Stimulated activated CD8-positive, alpha-beta memory T cell treated with anti-CD3 and anti-CD28 coated beads, Interleukin-15, amount 100 ng/mL, for 4 hours (primary cell): ENCODE data around the gene GRIA1.

ENCODE experiments used
- DNase-seq, 2 donors: peaks; one replicate each; pipeline ENCODE4 v3.0.0-alpha.2; 2020; ENCODE audit warnings: low read depth in 2 of 2

Gene GRIA1

GRCh38 chr5:153546566-153546965 lies 56.1 kb downstream of the GRIA1 start:
- DNase-seq: no peak

GRCh38 chr5:153551537-153552079 lies 61.1 kb downstream of the GRIA1 start:
- no peak for DNase-seq

- no peak for DNase-seq
These were observed 62.4 kb downstream of the GRIA1 start for GRCh38 chr5:153552886-153553285.

GRCh38 chr5:153555420-153556114 lies 65.1 kb downstream of the GRIA1 start:
- DNase-seq: no peak

GRCh38 chr5:153558957-153559356 lies 68.5 kb downstream of the GRIA1 start:
- no peak for DNase-seq

- DNase-seq: no peak
These were observed 69.5 kb downstream of the GRIA1 start for GRCh38 chr5:153559926-153560325.

- no peak for DNase-seq
These were observed 71.7 kb downstream of the GRIA1 start for GRCh38 chr5:153562189-153562588.

- DNase-seq: no peak
These were observed 75.4 kb downstream of the GRIA1 start for GRCh38 chr5:153565822-153566221.

- DNase-seq: no peak
These were observed 78.6 kb downstream of the GRIA1 start for GRCh38 chr5:153569036-153569435.

GRCh38 chr5:153571162-153571561 lies 80.7 kb downstream of the GRIA1 start:
- DNase-seq: no peak

- DNase-seq: no peak
These were observed 82.1 kb downstream of the GRIA1 start for GRCh38 chr5:153572411-153573145.

- no peak for DNase-seq
These were observed 83.0 kb downstream of the GRIA1 start for GRCh38 chr5:153573326-153574033.

GRCh38 chr5:153584126-153584959 lies 93.9 kb downstream of the GRIA1 start:
- no peak for DNase-seq

- DNase-seq: no peak
These were observed 94.5 kb downstream of the GRIA1 start for GRCh38 chr5:153584960-153585359.

GRCh38 chr5:153585622-153586277 lies 95.3 kb downstream of the GRIA1 start:
- no peak for DNase-seq

- no peak for DNase-seq
These were observed 101.6 kb downstream of the GRIA1 start for GRCh38 chr5:153592081-153592480.

GRCh38 chr5:153594785-153595184 lies 104.3 kb downstream of the GRIA1 start:
- no peak for DNase-seq

- DNase-seq: no peak
These were observed 107.6 kb downstream of the GRIA1 start for GRCh38 chr5:153598099-153598498.

GRCh38 chr5:153601377-153601776 lies 110.9 kb downstream of the GRIA1 start:
- no peak for DNase-seq

- DNase-seq: no peak
These were observed 114.9 kb downstream of the GRIA1 start for GRCh38 chr5:153605386-153605785.

GRCh38 chr5:153610009-153610408 lies 119.5 kb downstream of the GRIA1 start:
- DNase-seq: no peak
